HepG2 (cell line): ENCODE measurements around the gene ELP5. TPM values are rescaled to one million over a fixed set of nuclear protein-coding genes. Genes with fewer than 3 reads are reported as not detected.

ENCODE experiments used
- CHD4 ChIP-seq: fragments of 200-600 bp; sonication (generic); IDR thresholded peaks from 2 replicates; pipeline ENCODE4 v1.7.0; 2017; ENCODE audit warnings: mild to moderate bottlenecking, low read length, borderline replicate concordance
- ELF3 ChIP-seq: IDR thresholded peaks from 2 replicates; pipeline ENCODE4 v1.6.1; 2016; ENCODE audit warnings: missing genetic modification reagents, missing compliant biosample characterization
- FOSL2 ChIP-seq: sonication (generic); formaldehyde crosslinking; IDR thresholded peaks from 2 replicates; pipeline ENCODE4 v1.4.0; 2020; ENCODE audit warnings: missing genetic modification reagents
- HIVEP1 ChIP-seq: sonication (generic); formaldehyde crosslinking; IDR thresholded peaks from 2 replicates; pipeline ENCODE4 v1.4.0; 2020; ENCODE audit warnings: mild to moderate bottlenecking, missing genetic modification reagents
- KDM5B ChIP-seq: sonication (generic); formaldehyde crosslinking; IDR thresholded peaks from 2 replicates; pipeline ENCODE4 v1.4.0; 2020; ENCODE audit warnings: missing genetic modification reagents, mild to moderate bottlenecking, borderline replicate concordance
- MLX ChIP-seq: IDR thresholded peaks from 2 replicates; pipeline ENCODE4 v1.6.1; 2016
- MYPOP ChIP-seq: sonication (generic); formaldehyde crosslinking; IDR thresholded peaks from 2 replicates; pipeline ENCODE4 v1.8.1; 2023; ENCODE audit warnings: mild to moderate bottlenecking, moderate library complexity, missing genetic modification reagents
- POLR2AphosphoS5 ChIP-seq: IDR thresholded peaks from 2 replicates; pipeline ENCODE4 v1.6.1; 2012; ENCODE audit warnings: low read depth, low read length
- POLR2G ChIP-seq: fragments of 200-400 bp; formaldehyde crosslinking; IDR thresholded peaks from 2 replicates; pipeline ENCODE4 v1.6.1; 2018; ENCODE audit warnings: mild to moderate bottlenecking, low read depth, low read length, moderate library complexity
- SETDB1 ChIP-seq: sonication (generic); formaldehyde crosslinking; IDR thresholded peaks from 2 replicates; pipeline ENCODE4 v1.5.1; 2020; ENCODE audit warnings: missing genetic modification reagents, mild to moderate bottlenecking, borderline replicate concordance
- STAT5B ChIP-seq: sonication (generic); formaldehyde crosslinking; IDR thresholded peaks from 2 replicates; pipeline ENCODE4 v1.4.0; 2020; ENCODE audit warnings: missing genetic modification reagents
- TP53 ChIP-seq: sonication (generic); formaldehyde crosslinking; conservative IDR thresholded peaks from 2 replicates; pipeline ENCODE4 v1.4.0; 2020; ENCODE audit warnings: missing genetic modification reagents
- ZBTB43 ChIP-seq: sonication (generic); formaldehyde crosslinking; conservative IDR thresholded peaks from 2 replicates; pipeline ENCODE4 v1.4.0; 2020; ENCODE audit warnings: missing genetic modification reagents
- ZFP41 ChIP-seq: sonication (generic); formaldehyde crosslinking; IDR thresholded peaks from 2 replicates; pipeline ENCODE4 v1.4.0; 2020; ENCODE audit warnings: mild to moderate bottlenecking, missing genetic modification reagents, borderline replicate concordance
- ZNF143 ChIP-seq: sonication (generic); formaldehyde crosslinking; IDR thresholded peaks from 2 replicates; pipeline ENCODE4 v1.4.0; 2020; ENCODE audit warnings: missing genetic modification reagents
- ZNF225 ChIP-seq: sonication (generic); formaldehyde crosslinking; IDR thresholded peaks from 2 replicates; pipeline ENCODE4 v1.4.0; 2020; ENCODE audit warnings: mild to moderate bottlenecking, missing genetic modification reagents
- ZNF768 ChIP-seq: sonication (generic); formaldehyde crosslinking; IDR thresholded peaks from 2 replicates; pipeline ENCODE4 v1.4.0; 2020; ENCODE audit warnings: missing genetic modification reagents
- ZSCAN25 ChIP-seq: sonication (generic); formaldehyde crosslinking; IDR thresholded peaks from 2 replicates; pipeline ENCODE4 v1.8.0; 2022; ENCODE audit warnings: mild to moderate bottlenecking, missing genetic modification reagents
- polyA plus RNA-seq, 8 experiments: library from polyadenylated mRNA; depleted of rRNA in 3 of 8; stranded (reverse) in 7 of 8; unstranded in 1 of 8; fragments of >200 nt; fragmentation: Illumina TruSeq in 4 of 8; extraction: Trizol in 4 of 8; gene quantifications; 2 replicates each; pipeline versions ENCODE4 v1.2.1 to v1.2.3, GENCODE V29; 2011 to 2016; ENCODE audit warnings: low read depth in 4 of 8, missing spikeins in 1 of 8, mixed read lengths in 1 of 8; ENCODE audit not compliant: insufficient read depth in 1 of 8
- total RNA-seq, 5 experiments: library from RNA; depleted of rRNA; stranded (reverse); fragments of >200 nt; fragmentation: Illumina TruSeq; extraction: Trizol; gene quantifications; 2 replicates each; pipeline ENCODE4 v1.2.3, GENCODE V29; 2016; ENCODE audit warnings: low read depth in 1 of 5
- TF ChIP-seq, protein P1 (sequence below): sonication (generic); formaldehyde crosslinking; IDR thresholded peaks from 2 replicates; pipeline ENCODE4 v1.5.0; 2020; ENCODE audit warnings: missing genetic modification reagents
- TF ChIP-seq, protein P2 (sequence below): sonication (generic); formaldehyde crosslinking; IDR thresholded peaks from 2 replicates; pipeline ENCODE4 v1.5.0; 2020; ENCODE audit warnings: missing genetic modification reagents
- TF ChIP-seq, protein P3 (sequence below): sonication (generic); formaldehyde crosslinking; IDR thresholded peaks from 2 replicates; pipeline ENCODE4 v1.4.0; 2020; ENCODE audit warnings: missing genetic modification reagents

ELP5 gene
- total and polyA plus RNA-seq, 2 of the 13 experiments (the other 11 are each of a cell fraction or from before 2014, with no cell fraction given), result 67.6 to 69.8 TPM

DNA sequence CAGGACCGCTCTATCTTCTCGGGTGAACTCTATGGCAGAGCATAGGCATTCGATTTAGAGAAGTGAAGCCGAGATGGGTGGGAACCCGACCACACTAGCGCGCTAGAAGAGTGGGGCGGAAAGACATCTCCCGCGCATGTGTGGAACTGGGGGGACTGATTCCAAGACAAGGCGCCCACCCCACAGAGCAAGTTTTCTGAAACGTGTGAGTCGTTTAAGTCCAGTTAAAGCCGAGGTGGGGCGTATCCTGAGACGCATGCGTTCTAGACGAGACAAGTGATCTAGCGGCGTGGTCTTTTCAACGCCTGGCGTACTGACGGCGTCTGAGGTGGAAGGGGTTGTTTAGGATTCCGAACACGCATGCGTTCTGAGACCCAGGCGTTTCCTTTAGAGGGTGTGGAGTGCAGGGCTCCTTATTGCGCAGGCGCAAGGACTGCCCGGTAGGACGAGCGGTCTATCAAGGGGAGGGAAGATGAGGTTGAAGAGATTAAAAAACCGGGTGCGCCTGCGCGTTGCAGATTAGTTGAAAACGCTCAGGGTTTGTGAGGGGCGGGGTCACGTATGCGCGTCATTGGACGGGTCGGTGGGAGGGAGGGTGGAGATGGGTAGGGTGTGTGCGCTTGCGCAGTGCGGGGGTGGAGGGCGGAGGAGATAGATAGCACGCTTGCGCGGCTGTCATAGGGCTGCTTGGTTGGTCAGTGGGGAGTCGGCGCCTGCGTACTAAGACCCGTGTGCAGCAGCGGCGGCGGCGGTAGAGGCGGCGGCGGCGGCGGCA, 55.1 kb downstream of the ELP5 start, which contains the start of gene EIF5A (continued):
- TF ChIP-seq SETDB1 (CRISPR knock-in tag) (no peak), HIVEP1 (0 out of 2 replicates have a peak, but pooled peaks have one; percentile 34), MLX (CRISPR knock-in tag) (no peak), TP53 (CRISPR knock-in tag) (no peak), MYPOP (CRISPR knock-in tag) (no peak), KDM5B (CRISPR knock-in tag) (no peak; the same call in 1 of the 2 replicates), ZNF225 (no peak), POLR2G (peak; percentile 87), ZFP41 (CRISPR knock-in tag) (no peak), ZSCAN25 (CRISPR knock-in tag) (0 out of 2 replicates have a peak, but pooled peaks have one; percentile 42), POLR2AphosphoS5 (peak; percentile 97), STAT5B (no peak), ZBTB43 (no peak), CHD4 (no peak), ELF3 (CRISPR knock-in tag) (peak; percentile 59), ZNF143 (peak; percentile 46; the same call in 1 of the 2 replicates), ZNF768 (CRISPR knock-in tag) (no peak), FOSL2 (CRISPR knock-in tag) (no peak; the same call in 1 of the 2 replicates)
- TF ChIP-seq, protein P1, sequence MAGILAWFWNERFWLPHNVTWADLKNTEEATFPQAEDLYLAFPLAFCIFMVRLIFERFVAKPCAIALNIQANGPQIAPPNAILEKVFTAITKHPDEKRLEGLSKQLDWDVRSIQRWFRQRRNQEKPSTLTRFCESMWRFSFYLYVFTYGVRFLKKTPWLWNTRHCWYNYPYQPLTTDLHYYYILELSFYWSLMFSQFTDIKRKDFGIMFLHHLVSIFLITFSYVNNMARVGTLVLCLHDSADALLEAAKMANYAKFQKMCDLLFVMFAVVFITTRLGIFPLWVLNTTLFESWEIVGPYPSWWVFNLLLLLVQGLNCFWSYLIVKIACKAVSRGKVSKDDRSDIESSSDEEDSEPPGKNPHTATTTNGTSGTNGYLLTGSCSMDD (CRISPR knock-in tag), result no peak
- TF ChIP-seq, protein P2, sequence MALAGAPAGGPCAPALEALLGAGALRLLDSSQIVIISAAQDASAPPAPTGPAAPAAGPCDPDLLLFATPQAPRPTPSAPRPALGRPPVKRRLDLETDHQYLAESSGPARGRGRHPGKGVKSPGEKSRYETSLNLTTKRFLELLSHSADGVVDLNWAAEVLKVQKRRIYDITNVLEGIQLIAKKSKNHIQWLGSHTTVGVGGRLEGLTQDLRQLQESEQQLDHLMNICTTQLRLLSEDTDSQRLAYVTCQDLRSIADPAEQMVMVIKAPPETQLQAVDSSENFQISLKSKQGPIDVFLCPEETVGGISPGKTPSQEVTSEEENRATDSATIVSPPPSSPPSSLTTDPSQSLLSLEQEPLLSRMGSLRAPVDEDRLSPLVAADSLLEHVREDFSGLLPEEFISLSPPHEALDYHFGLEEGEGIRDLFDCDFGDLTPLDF (CRISPR knock-in tag), result no peak; the same call in 1 of the 2 replicates
- TF ChIP-seq, protein P3, sequence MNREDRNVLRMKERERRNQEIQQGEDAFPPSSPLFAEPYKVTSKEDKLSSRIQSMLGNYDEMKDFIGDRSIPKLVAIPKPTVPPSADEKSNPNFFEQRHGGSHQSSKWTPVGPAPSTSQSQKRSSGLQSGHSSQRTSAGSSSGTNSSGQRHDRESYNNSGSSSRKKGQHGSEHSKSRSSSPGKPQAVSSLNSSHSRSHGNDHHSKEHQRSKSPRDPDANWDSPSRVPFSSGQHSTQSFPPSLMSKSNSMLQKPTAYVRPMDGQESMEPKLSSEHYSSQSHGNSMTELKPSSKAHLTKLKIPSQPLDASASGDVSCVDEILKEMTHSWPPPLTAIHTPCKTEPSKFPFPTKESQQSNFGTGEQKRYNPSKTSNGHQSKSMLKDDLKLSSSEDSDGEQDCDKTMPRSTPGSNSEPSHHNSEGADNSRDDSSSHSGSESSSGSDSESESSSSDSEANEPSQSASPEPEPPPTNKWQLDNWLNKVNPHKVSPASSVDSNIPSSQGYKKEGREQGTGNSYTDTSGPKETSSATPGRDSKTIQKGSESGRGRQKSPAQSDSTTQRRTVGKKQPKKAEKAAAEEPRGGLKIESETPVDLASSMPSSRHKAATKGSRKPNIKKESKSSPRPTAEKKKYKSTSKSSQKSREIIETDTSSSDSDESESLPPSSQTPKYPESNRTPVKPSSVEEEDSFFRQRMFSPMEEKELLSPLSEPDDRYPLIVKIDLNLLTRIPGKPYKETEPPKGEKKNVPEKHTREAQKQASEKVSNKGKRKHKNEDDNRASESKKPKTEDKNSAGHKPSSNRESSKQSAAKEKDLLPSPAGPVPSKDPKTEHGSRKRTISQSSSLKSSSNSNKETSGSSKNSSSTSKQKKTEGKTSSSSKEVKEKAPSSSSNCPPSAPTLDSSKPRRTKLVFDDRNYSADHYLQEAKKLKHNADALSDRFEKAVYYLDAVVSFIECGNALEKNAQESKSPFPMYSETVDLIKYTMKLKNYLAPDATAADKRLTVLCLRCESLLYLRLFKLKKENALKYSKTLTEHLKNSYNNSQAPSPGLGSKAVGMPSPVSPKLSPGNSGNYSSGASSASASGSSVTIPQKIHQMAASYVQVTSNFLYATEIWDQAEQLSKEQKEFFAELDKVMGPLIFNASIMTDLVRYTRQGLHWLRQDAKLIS (CRISPR knock-in tag), result no peak
